ENCODE results near the gene TSFM.

GRCh38 chr12:57769594-57769993 lies 13.0 kb upstream of the TSFM start:
- TF ChIP-seq POLR2A (IDR thresholded peaks at IDR 0.05) (no peak), CTCF (IDR thresholded peaks at IDR 0.05) (no peak)
